Urinary bladder (tissue), 4 donors: ENCODE measurements around the gene HS3ST3A1. TPM values are rescaled to one million over a fixed set of nuclear protein-coding genes. Genes with fewer than 3 reads are reported as not detected.

ENCODE experiments used
- DNase-seq: peaks from one replicate; pipeline ENCODE4 v3.0.0-alpha.2; 2015; ENCODE audit errors: extremely low spot score
- H3K27ac ChIP-seq: one replicate; pipeline ENCODE4 v1.5.1; 2013; ENCODE audit warnings: low read depth, mild to moderate bottlenecking, moderate library complexity
- H3K36me3 ChIP-seq: one replicate; pipeline ENCODE4 v1.6.1; 2013; ENCODE audit warnings: mild to moderate bottlenecking, moderate library complexity; ENCODE audit not compliant: insufficient read depth
- H3K4me1 ChIP-seq: one replicate; pipeline ENCODE4 v1.6.1; 2013; ENCODE audit warnings: mild to moderate bottlenecking, moderate library complexity; ENCODE audit not compliant: insufficient read depth
- H3K4me3 ChIP-seq: one replicate; pipeline ENCODE4 v1.5.1; 2013; ENCODE audit warnings: low read depth, low read length
- WGBS: extraction: QIAGEN DNeasy Blood & Tissue Kit; methylation state at CpG from one replicate; pipeline ENCODE4 v1.1.7; 2013; 5-methylcytosine and 5-hydroxymethylcytosine counted together
- polyA plus RNA-seq: library from polyadenylated mRNA; stranded (reverse); fragments of 200-250 nt; gene quantifications from one replicate; pipeline ENCODE4 v1.2.3, GENCODE V29; 2013
- small RNA-seq: library from RNA; depleted of rRNA; stranded (forward); fragments of <200 nt; gene quantifications from one replicate; pipeline ENCODE3, GENCODE V24; 2014
- total RNA-seq: library from RNA; depleted of rRNA; stranded (reverse); fragments of >200 nt; gene quantifications from one replicate; pipeline ENCODE4 v1.2.3, GENCODE V29; 2014
- donor health status: healthy with polysubstance abuse.
- donor health status: healthy.

The HS3ST3A1 gene
- total and polyA plus RNA-seq, 2 donors, result 0.53 to 1.1 TPM

- Histone ChIP-seq H3K4me1 (no peaks in the 10 kb centered on the region), H3K27ac (no peak overlapping the region), H3K36me3 (no peaks in the 10 kb centered on the region), H3K4me3 (no peak overlapping the region)
- DNase-seq, result no peak
- WGBS, result 91% methylated on average over 2 of the region's 2 CpGs
These were observed 126.0 kb downstream of the HS3ST3A1 start for GRCh38 chr17:13475574-13476223.

DNA sequence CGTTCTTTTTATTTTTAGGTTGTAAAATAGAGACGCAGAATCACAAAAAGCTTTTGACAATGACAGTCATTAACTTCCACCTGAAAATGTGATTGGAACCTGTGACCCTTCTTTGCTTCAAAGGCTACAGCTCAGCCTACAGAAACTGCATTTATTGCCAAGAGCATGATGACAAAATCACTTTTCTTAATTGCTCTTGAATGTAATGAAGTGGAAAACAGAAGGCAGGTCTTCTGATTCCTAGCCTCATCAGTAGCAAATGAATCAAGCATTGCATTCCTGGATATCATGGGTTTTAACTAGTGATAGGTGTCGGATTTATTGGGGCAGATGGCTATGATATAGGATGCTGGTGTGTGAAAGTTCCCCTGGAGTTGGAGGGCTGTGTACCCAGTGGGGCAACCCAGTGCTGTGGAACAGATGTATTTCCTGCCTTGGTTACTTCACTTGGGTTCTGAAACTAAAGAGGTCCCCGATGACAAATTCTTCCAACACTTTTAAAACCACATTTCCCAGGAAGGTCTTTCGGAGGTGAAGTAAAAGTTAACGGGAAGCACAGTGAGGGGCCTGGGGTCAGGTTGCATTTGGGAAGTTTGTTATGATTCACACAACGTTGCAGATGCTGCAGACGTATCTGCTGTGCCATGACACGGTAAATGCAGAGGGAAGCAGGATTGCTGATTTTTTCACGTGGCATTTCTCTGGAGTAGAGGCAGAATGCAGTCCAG is 127.5 kb downstream of the HS3ST3A1 start:
- 56% methylated on average over 10 of the region's 10 CpGs for WGBS
- Histone ChIP-seq H3K36me3 (no peaks in the 10 kb centered on the region), H3K27ac (no peak overlapping the region), H3K4me1 (no peaks in the 10 kb centered on the region), H3K4me3 (no peak overlapping the region)
- DNase-seq, result no peak

- 79% methylated on average over 3 of the region's 3 CpGs for WGBS
- Histone ChIP-seq H3K4me3 (no peak overlapping the region), H3K27ac (no peak overlapping the region), H3K4me1 (no peaks in the 10 kb centered on the region), H3K36me3 (no peaks in the 10 kb centered on the region)
- DNase-seq, result no peak
These were observed 136.1 kb downstream of the HS3ST3A1 start for GRCh38 chr17:13465678-13466077.

- WGBS, result 71% methylated on average over 8 of the region's 8 CpGs
- Histone ChIP-seq H3K4me3 (no peak overlapping the region), H3K27ac (no peak overlapping the region), H3K4me1 (no peaks in the 10 kb centered on the region), H3K36me3 (no peaks in the 10 kb centered on the region)
- DNase-seq, result no peak
These were observed 139.0 kb downstream of the HS3ST3A1 start for GRCh38 chr17:13462673-13463124.

- Histone ChIP-seq H3K4me3 (no peak overlapping the region), H3K4me1 (no peaks in the 10 kb centered on the region), H3K27ac (no peak overlapping the region), H3K36me3 (no peaks in the 10 kb centered on the region)
- no peak for DNase-seq
- WGBS, result 80% methylated on average over 1 of the region's 1 CpG
These were observed 139.6 kb downstream of the HS3ST3A1 start for GRCh38 chr17:13462146-13462545.

DNA sequence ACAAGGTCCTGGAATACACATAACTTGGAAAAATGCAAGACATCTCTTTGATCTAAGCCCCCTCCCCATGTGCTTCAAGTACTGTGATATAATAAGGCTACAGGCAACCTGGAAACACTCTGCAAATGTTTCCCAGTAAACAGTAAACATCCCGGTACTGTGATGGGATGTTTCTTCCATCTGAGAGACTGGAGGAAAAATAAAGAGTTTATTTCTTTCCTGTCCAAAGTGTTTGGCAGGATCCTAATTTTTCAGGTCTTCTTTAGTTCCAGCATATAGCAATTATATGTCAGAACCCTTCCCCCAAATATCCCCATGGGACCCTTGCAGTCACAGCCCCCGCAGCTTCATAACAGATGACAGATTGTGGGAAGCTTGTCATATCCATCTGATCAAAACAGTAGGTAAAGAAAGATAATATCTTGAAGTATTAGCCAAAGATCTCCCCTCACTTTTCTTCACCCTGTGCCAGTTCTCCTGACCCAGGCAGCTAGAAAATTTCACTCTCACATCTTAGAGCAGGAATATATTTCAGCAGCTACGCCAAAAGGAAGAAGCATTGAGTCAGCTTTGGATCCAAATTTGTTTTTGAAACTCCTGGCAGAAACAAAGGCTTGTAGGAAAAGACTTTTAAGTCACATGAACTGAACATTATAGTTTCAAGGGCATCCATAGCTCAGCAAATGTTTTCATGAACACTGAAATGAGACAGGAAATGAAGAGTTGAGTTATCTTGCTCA is 141.3 kb downstream of the HS3ST3A1 start:
- H3K4me3 ChIP-seq, result no peak overlapping the region
- no peaks in the 10 kb centered on the region for H3K4me1 ChIP-seq
- H3K27ac ChIP-seq, result no peak overlapping the region
- 48% methylated on average over 3 of the region's 3 CpGs for WGBS
- DNase-seq, result no peak
- no peaks in the 10 kb centered on the region for H3K36me3 ChIP-seq

DNA sequence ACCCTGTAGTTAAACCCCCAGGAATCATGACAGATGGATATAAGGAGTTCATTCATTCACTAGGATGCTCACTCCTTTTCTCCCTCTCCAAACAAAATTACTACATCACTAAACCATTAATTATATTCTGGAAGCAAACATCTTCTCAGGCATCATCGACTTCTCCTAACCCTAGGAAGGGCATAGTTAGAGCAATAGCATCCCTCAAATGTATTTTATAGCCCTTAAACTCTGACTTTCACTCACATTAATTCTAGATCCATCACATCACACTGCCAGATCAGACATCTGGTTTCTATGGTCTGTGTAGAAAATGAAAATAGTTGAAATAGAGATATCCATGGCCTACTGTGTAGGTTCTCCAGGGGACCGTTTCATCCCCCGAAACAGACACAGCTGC is 143.9 kb downstream of the HS3ST3A1 start:
- H3K4me1 ChIP-seq, result no peaks in the 10 kb centered on the region
- no peak overlapping the region for H3K27ac ChIP-seq
- H3K4me3 ChIP-seq, result no peak overlapping the region
- no peaks in the 10 kb centered on the region for H3K36me3 ChIP-seq
- no peak for DNase-seq
- WGBS, result 76% methylated on average over 3 of the region's 3 CpGs

Small RNA genes lying within 50 kb of the gene (small RNA-seq; reads per million reads assigned to genes)
- gene MIR548H3, result not detected
